Thymus (tissue), 11 donors: ENCODE results near the gene MAP3K14. TPM values are rescaled to one million over a fixed set of nuclear protein-coding genes. Genes with fewer than 3 reads are reported as not detected.

Source experiments
- DNase-seq, 9 donors: peaks; one replicate each; pipeline ENCODE4 v3.0.0-alpha.2; 2013; ENCODE audit warnings: low spot score in 9 of 9, low read depth in 6 of 9, missing footprints in 1 of 9
- H3K27ac ChIP-seq, 2 donors: one replicate each; pipeline ENCODE4 v1.5.1; 2013; ENCODE audit warnings: control low read depth in 1 of 2, low read depth in 1 of 2, low read length in 1 of 2, mild to moderate bottlenecking in 1 of 2, moderate library complexity in 1 of 2
- H3K27me3 ChIP-seq, 2 donors: one replicate each; pipeline ENCODE4 v1.5.1; 2013; ENCODE audit warnings: low read length in 1 of 2; ENCODE audit not compliant: control insufficient read depth in 2 of 2, insufficient read depth in 1 of 2
- H3K36me3 ChIP-seq, 2 donors: one replicate each; pipeline ENCODE4 v1.5.1; 2013; ENCODE audit warnings: low read length in 1 of 2, mild to moderate bottlenecking in 1 of 2, moderate library complexity in 1 of 2; ENCODE audit not compliant: control insufficient read depth in 2 of 2, insufficient read depth in 2 of 2
- H3K4me1 ChIP-seq, 2 donors: one replicate each; pipeline ENCODE4 v1.5.1; 2013; ENCODE audit warnings: low read length in 2 of 2; ENCODE audit not compliant: control insufficient read depth in 2 of 2, insufficient read depth in 2 of 2
- H3K4me3 ChIP-seq, 2 donors: one replicate each; pipeline ENCODE4 v1.5.1; 2013; ENCODE audit warnings: low read length in 2 of 2, control low read depth in 1 of 2, mild to moderate bottlenecking in 1 of 2
- H3K9me3 ChIP-seq, 2 donors: one replicate each; pipeline ENCODE4 v1.5.1; 2013; ENCODE audit warnings: low read length in 1 of 2, mild to moderate bottlenecking in 1 of 2; ENCODE audit not compliant: control insufficient read depth in 2 of 2, insufficient read depth in 1 of 2
- WGBS: extraction: QIAGEN DNeasy Blood & Tissue Kit; methylation state at CpG from one replicate; pipeline ENCODE4 v1.1.7; 2013; 5-methylcytosine and 5-hydroxymethylcytosine counted together
- polyA plus RNA-seq: library from polyadenylated mRNA; stranded (reverse); fragments of 200-250 nt; gene quantifications from one replicate; pipeline ENCODE4 v1.2.3, GENCODE V29; 2013
- total RNA-seq: library from RNA; stranded (reverse); fragments of 120-200 nt; gene quantifications from one replicate; pipeline ENCODE4 v1.2.4, GENCODE V29; 2013
- donor health status: healthy.

The MAP3K14 gene
- total and polyA plus RNA-seq, 2 donors, result 9.7 to 21.8 TPM

GRCh38 chr17:45299361-45299760 lies 17.5 kb downstream of the MAP3K14 start:
- no peak for DNase-seq
- 80% methylated on average over 2 of the region's 2 CpGs for WGBS
- Histone ChIP-seq H3K36me3 (peaks cover 2 to 7% of the 10 kb centered on the region in 2 donors), H3K27me3 (no peaks in the 10 kb centered on the region), H3K27ac (peak overlapping the region in 1 of 2 donors; percentile 15), H3K9me3 (peaks cover 0 to 5% of the 10 kb centered on the region in 2 donors), H3K4me3 (no peak overlapping the region), H3K4me1 (peaks cover 5 to 36% of the 10 kb centered on the region in 2 donors)

- 91% methylated on average over 8 of the region's 8 CpGs for WGBS
- Histone ChIP-seq H3K4me3 (no peak overlapping the region), H3K4me1 (peaks cover 5 to 42% of the 10 kb centered on the region in 2 donors), H3K27ac (peak overlapping the region in 1 of 2 donors; percentile 15), H3K27me3 (no peaks in the 10 kb centered on the region), H3K36me3 (peaks cover 2 to 7% of the 10 kb centered on the region in 2 donors), H3K9me3 (peaks cover 0 to 8% of the 10 kb centered on the region in 2 donors)
- no peak for DNase-seq
Observed at GRCh38 chr17:45298546-45299285, 18.1 kb downstream of the MAP3K14 start.

GRCh38 chr17:45296833-45297124 lies 20.0 kb downstream of the MAP3K14 start:
- Histone ChIP-seq H3K4me1 (peaks cover 2 to 46% of the 10 kb centered on the region in 2 donors), H3K27ac (no peak overlapping the region)
- DNase-seq, result no peak

GRCh38 chr17:45296003-45296832 lies 20.6 kb downstream of the MAP3K14 start:
- Histone ChIP-seq H3K4me3 (no peak overlapping the region), H3K9me3 (peaks cover 0 to 5% of the 10 kb centered on the region in 2 donors), H3K4me1 (peaks cover 2 to 52% of the 10 kb centered on the region in 2 donors), H3K36me3 (peaks cover 9 to 20% of the 10 kb centered on the region in 2 donors), H3K27me3 (no peaks in the 10 kb centered on the region), H3K27ac (no peak overlapping the region)
- no peak for DNase-seq
- 79% methylated on average over 7 of the region's 7 CpGs for WGBS

More at GRCh38 chr17:45296833-45297124, 20.0 kb downstream of the MAP3K14 start:
- Histone ChIP-seq H3K9me3 (peaks cover 0 to 5% of the 10 kb centered on the region in 2 donors), H3K27me3 (no peaks in the 10 kb centered on the region), H3K36me3 (peaks cover 7 to 15% of the 10 kb centered on the region in 2 donors), H3K4me3 (no peak overlapping the region)
- WGBS, result 98% methylated on average over 1 of the region's 1 CpG

GRCh38 chr17:45294506-45294905 lies 22.3 kb downstream of the MAP3K14 start:
- Histone ChIP-seq H3K4me3 (no peak overlapping the region), H3K27me3 (no peaks in the 10 kb centered on the region), H3K4me1 (peaks cover 2 to 59% of the 10 kb centered on the region in 2 donors), H3K27ac (no peak overlapping the region), H3K9me3 (peaks cover 0 to 5% of the 10 kb centered on the region in 2 donors), H3K36me3 (peaks cover 19 to 34% of the 10 kb centered on the region in 2 donors)
- DNase-seq, result no peak
- 94% methylated on average over 3 of the region's 3 CpGs for whole genome bisulfite sequencing

GRCh38 chr17:45293413-45294211 lies 23.2 kb downstream of the MAP3K14 start:
- Histone ChIP-seq H3K9me3 (peaks cover 0 to 5% of the 10 kb centered on the region in 2 donors), H3K27me3 (no peaks in the 10 kb centered on the region), H3K27ac (peak overlapping the region in 1 of 2 donors; percentile 25), H3K36me3 (peaks cover 28 to 39% of the 10 kb centered on the region in 2 donors), H3K4me1 (peaks cover 2 to 53% of the 10 kb centered on the region in 2 donors), H3K4me3 (no peak overlapping the region)
- WGBS, result 90% methylated on average over 10 of the region's 10 CpGs
- DNase-seq, result no peak

- Histone ChIP-seq H3K27me3 (no peaks in the 10 kb centered on the region), H3K4me3 (no peak overlapping the region), H3K4me1 (peaks cover 2 to 54% of the 10 kb centered on the region in 2 donors), H3K9me3 (peaks cover 0 to 5% of the 10 kb centered on the region in 2 donors), H3K36me3 (peaks cover 35 to 43% of the 10 kb centered on the region in 2 donors), H3K27ac (no peak overlapping the region)
- DNase-seq, result no peak
- WGBS, result 87% methylated on average over 12 of the region's 12 CpGs
Observed at GRCh38 chr17:45292696-45293412, 24.0 kb downstream of the MAP3K14 start.

GRCh38 chr17:45291171-45291805 lies 25.5 kb downstream of the MAP3K14 start:
- no peaks in the 10 kb centered on the region for H3K27me3 ChIP-seq
- H3K4me1 ChIP-seq, result peaks cover 2 to 53% of the 10 kb centered on the region in 2 donors
- no peak for DNase-seq
- peaks cover 0 to 5% of the 10 kb centered on the region in 2 donors for H3K9me3 ChIP-seq
- peaks cover 50 to 55% of the 10 kb centered on the region in 2 donors for H3K36me3 ChIP-seq
- H3K4me3 ChIP-seq, result no peak overlapping the region
- 75% methylated on average over 5 of the region's 5 CpGs for WGBS
- peak overlapping the region in 1 of 2 donors; percentile 17 for H3K27ac ChIP-seq
